Hepatocyte (in vitro differentiated cells): ENCODE data around the gene PCDHB13.
"Not testable (repeated sequence)": the region's sequence is repeated elsewhere in the genome, so short reads cannot be mapped to it uniquely, and the experiment has no call there.

Experiments used
- CTCF ChIP-seq: fragments of 200-600 bp; sonication (generic); IDR thresholded peaks from 2 replicates; pipeline ENCODE4 v1.5.1; 2016; ENCODE audit warnings: antibody characterized with exemption, mild to moderate bottlenecking; ENCODE audit not compliant: poor library complexity
- EZH2 ChIP-seq: fragments of 200-600 bp; sonication (generic); IDR thresholded peaks from 2 replicates; pipeline ENCODE4 v1.6.1; 2016; ENCODE audit warnings: antibody characterized with exemption, mild to moderate bottlenecking, borderline replicate concordance
- EZH2phosphoT487 ChIP-seq: fragments of 200-600 bp; sonication (generic); IDR thresholded peaks from one replicate; pipeline ENCODE4 v1.6.1; 2018; ENCODE audit warnings: antibody characterized with exemption, mild to moderate bottlenecking, low read depth, moderate library complexity; ENCODE audit not compliant: unreplicated experiment, severe bottlenecking

- not testable (repeated sequence) for TF ChIP-seq CTCF, EZH2, EZH2phosphoT487
Measured at GRCh38 chr5:141189131-141189530, 24.6 kb upstream of the PCDHB13 start.
